Stimulated activated CD8-positive, alpha-beta memory T cell treated with anti-CD3 and anti-CD28 coated beads, Interleukin-7, amount 100 ng/mL, for 48 hours (primary cell): ENCODE data around the gene BORCS8.

Experiments
- DNase-seq, 2 donors: peaks; one replicate each; pipeline ENCODE4 v3.0.0-alpha.2; 2020; ENCODE audit warnings: low read depth in 1 of 2; ENCODE audit errors: extremely low read depth in 1 of 2

Gene BORCS8

GRCh38 chr19:19214159-19214490 lies 22.2 kb upstream of the BORCS8 start:
- no peak for DNase-seq

- DNase-seq, result no peak
These were observed 21.6 kb upstream of the BORCS8 start for GRCh38 chr19:19213426-19214158.

GRCh38 chr19:19212916-19213315 lies 21.0 kb upstream of the BORCS8 start:
- no peak for DNase-seq

GRCh38 chr19:19211499-19212420 lies 19.8 kb upstream of the BORCS8 start, which contains the start of gene NCAN:
Gene NCAN, plus strand, starts transcription at chr19:19211958. Its CDS starts 4,996 bp downstream, at chr19:19216954.
- DNase-seq, result no peak

- no peak for DNase-seq
These were observed 17.4 kb upstream of the BORCS8 start for GRCh38 chr19:19209372-19209771.

- DNase-seq, result no peak
These were observed 16.0 kb upstream of the BORCS8 start for GRCh38 chr19:19207637-19208572.

GRCh38 chr19:19206938-19207337 lies 15.0 kb upstream of the BORCS8 start:
- DNase-seq, result no peak

- no peak for DNase-seq
These were observed 13.8 kb upstream of the BORCS8 start for GRCh38 chr19:19205416-19206410.

- DNase-seq, result no peak
These were observed 12.2 kb upstream of the BORCS8 start for GRCh38 chr19:19204181-19204580.

GRCh38 chr19:19203012-19203856 lies 11.3 kb upstream of the BORCS8 start, which contains the start of gene NR2C2AP:
Gene NR2C2AP, minus strand, starts transcription at chr19:19203414. Its CDS starts 354 bp downstream, at chr19:19203060.
- DNase-seq, result peak; percentile 83 to 89

- no peak for DNase-seq
These were observed 10.7 kb upstream of the BORCS8 start for GRCh38 chr19:19202707-19203011.

GRCh38 chr19:19201697-19202630 lies 10.0 kb upstream of the BORCS8 start:
- DNase-seq, result no peak

- DNase-seq, result no peak
These were observed 2.0 kb upstream of the BORCS8 start for GRCh38 chr19:19193926-19194325.

GRCh38 chr19:19192910-19193423 lies 1.0 kb upstream of the BORCS8 start:
- no peak for DNase-seq

GRCh38 chr19:19191768-19192077 lies 229 bp downstream of the BORCS8 start:
- DNase-seq, result no peak

GRCh38 chr19:19186742-19187141 lies 5.2 kb downstream of the BORCS8 start:
- no peak for DNase-seq

- peak in 1 of 2 donors; percentile 46 for DNase-seq
These were observed 5.9 kb downstream of the BORCS8 start for GRCh38 chr19:19185853-19186740.
